Pericardium fibroblast (primary cell): ENCODE results near the gene DAND5. TPM values are rescaled to one million over a fixed set of nuclear protein-coding genes. Genes with fewer than 3 reads are reported as not detected.

Experiments
- total RNA-seq: library from RNA; depleted of rRNA; stranded (reverse); fragments of >200 nt; gene quantifications from 2 replicates; pipeline ENCODE4 v1.2.3, GENCODE V29; 2015

The DAND5 gene, protein sequence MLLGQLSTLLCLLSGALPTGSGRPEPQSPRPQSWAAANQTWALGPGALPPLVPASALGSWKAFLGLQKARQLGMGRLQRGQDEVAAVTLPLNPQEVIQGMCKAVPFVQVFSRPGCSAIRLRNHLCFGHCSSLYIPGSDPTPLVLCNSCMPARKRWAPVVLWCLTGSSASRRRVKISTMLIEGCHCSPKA
- not detected in 2 replicates for total RNA-seq

DNA sequence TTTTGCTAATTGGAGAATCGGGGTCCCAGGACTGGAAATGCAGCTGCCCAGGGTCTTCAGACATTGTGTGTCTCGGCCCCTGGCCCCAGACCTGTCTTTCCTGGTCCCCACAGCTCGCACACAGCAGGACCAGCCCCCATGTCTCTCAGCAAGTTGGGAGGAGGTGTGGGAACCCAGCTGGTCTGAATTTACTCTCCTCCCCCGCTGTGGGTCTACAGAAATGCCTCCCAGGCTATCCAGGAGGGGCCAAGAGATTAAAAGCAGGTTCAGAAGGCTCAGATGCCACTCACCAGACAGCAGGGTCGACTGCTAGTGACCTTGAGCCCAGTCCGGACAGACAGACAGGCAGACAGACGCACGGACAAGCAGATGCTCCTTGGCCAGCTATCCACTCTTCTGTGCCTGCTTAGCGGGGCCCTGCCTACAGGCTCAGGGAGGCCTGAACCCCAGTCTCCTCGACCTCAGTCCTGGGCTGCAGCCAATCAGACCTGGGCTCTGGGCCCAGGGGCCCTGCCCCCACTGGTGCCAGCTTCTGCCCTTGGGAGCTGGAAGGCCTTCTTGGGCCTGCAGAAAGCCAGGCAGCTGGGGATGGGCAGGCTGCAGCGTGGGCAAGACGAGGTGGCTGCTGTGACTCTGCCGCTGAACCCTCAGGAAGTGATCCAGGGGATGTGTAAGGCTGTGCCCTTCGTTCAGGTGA, at the start of gene DAND5:
Gene DAND5, plus strand, starts transcription at position 285 of the 697 bp plus-strand sequence. Its CDS starts 85 bp downstream, at position 370.

DNA sequence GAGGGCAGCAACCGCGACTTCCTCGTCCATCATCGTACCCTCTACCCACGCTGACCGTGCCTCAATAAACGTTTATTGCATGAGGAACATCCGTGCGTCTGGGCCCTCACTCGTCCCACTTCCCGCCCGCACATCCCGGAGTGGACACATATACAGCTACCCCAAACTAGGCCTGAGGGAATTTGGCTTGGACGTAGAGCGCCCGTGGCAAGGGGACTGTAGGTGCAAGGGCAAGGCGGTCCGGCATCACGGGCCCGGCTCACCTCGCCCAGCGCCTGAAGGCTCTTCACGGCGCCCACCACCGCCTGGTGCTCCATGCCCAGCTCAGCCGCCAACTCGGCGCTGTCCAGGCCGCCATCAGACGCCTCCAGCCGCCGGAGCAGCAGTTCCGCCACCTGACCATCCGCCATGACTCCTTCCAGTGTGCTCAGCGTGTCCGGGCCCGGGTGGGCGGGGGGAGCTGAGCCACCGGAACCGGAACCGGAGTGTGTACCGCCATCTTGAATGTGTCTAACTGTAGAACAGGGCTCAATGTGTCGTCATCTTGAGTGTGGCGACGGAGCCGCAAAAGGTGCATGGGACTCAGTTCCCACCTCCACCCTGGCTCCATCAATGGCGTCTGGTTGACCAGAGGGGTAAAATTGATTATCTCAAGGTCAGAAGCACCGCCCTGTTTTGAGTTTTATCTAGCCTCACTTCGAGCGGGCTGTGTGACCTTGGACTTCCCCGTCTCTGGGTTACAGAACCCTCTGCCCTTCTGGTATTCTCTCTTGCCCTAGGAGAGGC, 35.9 kb upstream of the DAND5 start, which contains the start of gene FARSA:
Gene FARSA, minus strand, starts transcription at position 425 of the 786 bp plus-strand sequence. Its CDS starts 15 bp downstream, at position 410.

DNA sequence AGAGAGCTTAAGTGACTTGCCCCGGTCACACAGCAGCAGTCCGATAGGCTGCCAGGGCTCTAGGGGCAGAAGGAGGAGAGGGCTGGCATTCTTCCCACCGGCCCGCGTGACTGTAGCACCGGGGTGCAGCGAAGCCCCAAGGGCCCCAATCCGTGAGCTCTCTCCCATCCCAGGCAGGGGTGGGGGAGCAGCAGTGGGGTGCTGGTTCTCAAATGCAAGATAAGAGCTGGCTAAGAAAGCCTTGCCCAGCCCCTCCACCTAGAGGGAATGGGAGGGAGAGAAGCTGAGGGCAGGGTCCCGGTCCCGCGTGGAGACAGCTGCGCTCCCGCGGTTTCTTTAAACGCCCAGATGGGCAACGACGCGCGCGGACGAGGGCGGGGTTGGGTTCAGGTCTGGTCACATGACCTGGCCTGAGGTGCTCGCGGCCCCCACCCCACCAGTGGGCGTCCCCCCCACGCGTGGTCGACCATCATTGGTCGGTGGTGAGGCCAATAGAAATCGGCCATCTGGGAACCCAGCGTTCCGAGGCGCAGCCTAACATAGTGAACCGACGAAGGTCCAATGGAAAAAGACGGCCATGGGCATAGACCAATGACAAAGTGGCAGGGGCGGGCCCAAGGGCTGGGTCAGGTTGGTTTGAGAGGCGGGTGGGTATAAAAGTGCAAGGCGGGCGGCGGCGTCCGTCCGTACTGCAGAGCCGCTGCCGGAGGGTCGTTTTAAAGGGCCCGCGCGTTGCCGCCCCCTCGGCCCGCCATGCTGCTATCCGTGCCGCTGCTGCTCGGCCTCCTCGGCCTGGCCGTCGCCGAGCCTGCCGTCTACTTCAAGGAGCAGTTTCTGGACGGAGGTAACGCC, 31.2 kb upstream of the DAND5 start, which contains the start of gene CALR:
Gene CALR, plus strand, starts transcription at position 683 of the 852 bp plus-strand sequence. Its CDS starts 71 bp downstream, at position 754.

DNA sequence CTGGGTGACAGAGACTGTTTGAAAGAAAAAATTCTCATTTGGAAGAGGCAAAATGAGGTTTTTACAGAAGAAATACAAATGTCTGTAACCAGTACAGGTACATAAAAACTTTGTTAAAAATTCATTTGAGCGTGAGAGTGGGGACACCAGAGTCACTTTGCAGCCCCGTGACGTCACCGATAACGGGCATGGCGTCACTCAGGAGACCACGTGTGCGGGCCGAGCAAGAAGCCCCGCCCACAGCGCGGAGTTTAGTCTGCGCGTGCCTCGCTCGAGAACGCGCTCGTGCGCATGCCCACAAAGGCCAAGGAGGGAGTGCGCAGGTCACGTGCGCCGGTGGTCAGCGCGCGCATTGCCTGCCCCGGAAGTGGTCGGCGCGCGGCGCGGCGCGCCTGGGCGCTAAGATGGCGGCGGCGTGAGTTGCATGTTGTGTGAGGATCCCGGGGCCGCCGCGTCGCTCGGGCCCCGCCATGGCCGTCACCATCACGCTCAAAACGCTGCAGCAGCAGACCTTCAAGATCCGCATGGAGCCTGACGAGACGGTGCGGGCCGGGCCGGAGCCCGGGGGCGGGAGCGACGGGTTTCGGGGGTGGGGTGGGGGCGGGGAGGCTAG, 23.8 kb upstream of the DAND5 start, which contains the start of gene RAD23A:
Gene RAD23A, plus strand, starts transcription at position 384 of the 613 bp plus-strand sequence. Its CDS starts 87 bp downstream, at position 471.

DNA sequence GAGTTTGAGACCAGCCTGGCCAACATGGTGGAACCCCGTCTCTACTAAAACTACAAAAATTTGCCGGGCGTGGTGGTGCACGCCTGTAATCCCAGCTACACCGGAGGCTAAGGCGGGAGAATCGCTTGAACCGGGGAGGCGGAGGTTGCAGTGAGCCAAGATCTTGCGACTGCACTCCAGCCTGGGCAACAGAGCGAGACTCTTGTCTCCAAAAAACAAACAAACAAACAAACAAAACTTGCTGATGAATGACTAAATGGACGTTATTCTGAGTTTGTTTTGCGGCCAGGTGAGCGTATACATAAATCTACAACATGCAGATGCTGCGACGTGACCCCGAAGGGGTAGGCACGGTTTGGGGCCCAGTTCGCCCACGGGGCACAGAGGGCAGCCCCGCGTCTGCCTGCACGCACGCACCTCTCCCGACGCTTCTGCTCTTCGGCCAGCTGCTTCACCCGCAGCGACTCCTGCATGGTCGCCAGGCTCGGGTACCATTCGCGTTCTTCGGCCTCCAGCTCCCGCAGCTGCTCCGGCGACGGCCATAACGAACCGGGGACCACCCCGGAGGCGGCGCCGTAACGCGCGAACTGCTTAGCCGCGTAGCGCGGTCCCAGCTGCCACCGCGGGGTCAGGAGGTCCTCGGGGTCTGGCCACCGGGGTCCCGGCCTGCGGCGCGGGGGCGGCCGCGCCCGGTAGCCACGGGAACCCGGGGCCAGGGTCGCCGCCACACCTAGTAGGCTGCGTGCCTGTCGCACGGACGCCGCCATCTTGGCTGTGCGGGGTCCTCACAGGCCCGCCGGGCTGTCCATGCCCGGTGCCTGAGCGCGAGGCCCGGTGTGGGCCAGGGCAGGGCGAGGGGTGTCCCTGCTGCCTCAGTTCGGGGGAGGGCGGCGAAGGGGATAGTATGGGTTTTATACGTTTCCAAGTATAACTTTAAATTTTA, 12.7 kb upstream of the DAND5 start, which contains the start of gene GADD45GIP1:
Gene GADD45GIP1, minus strand, starts transcription at position 778 of the 943 bp plus-strand sequence. Its CDS starts 11 bp downstream, at position 767.

DNA sequence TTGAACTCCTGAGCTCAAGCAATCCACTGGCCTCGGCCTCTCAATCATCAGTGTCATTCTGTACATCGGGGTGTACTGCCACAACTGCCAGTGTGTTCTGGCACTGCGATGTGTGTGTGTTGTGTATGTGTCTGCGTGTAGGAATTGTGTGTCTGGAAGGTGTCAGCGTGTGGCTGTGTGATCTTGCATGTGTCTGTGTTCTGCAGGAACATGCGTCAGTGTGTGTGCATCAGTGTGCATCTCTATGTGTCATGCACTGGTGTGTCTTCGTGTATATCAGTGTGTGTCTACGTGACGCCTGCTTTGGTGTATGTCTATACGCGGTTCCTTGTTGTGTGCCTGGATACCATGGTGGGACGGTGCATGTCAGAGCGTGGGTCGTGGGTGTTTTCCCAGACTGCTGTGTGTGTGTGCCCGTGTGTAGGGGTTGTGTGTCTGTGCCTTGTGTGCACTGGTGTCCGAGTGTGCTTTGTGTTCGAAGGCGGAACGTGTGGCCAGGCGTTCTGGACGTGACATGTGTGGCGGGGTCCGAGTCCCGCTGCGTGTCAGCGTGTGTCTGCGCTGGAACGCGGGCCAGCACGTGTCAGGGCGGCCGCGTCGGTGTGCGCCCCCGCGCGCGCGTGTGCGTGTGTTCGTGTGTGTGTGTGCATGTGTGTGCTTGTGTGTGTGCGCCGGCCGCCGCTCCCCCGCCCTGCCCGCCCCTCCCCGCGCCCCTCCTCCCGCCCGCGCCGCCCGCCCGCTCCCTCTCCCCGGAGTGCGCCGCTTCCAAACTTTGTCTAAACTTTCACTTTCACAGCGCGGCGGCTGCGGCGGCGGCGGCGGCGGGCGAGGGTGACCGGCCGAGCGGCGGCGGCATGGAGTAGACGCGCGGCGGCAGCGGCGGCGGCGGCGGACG, 25.6 kb downstream of the DAND5 start, which contains the start of gene NFIX:
Gene NFIX, plus strand, starts transcription at position 775 of the 895 bp plus-strand sequence. CDS start 363 bp downstream, outside the sequence.

Other genes starting within 250 kb of the DAND5 start
- gene TNPO2, start 245.6 kb upstream of the DAND5 start, total RNA-seq, result 19.6 and 32.4 TPM in 2 replicates
- gene TRIR, start 234.9 kb upstream of the DAND5 start, total RNA-seq, result 401 and 414 TPM in 2 replicates
- 56.9 and 70.8 TPM in 2 replicates for gene GET3, start 232.1 kb upstream of the DAND5 start, total RNA-seq
- under 0.01 TPM in 1 of 2 replicates, not detected in the other for gene BEST2, start 217.8 kb upstream of the DAND5 start, total RNA-seq
- 11.7 and 16.1 TPM in 2 replicates for gene HOOK2, start 194.0 kb upstream of the DAND5 start, total RNA-seq
- gene JUNB, start 178.1 kb upstream of the DAND5 start, total RNA-seq, result 334 and 352 TPM in 2 replicates
- 184 and 198 TPM in 2 replicates for gene PRDX2, start 167.8 kb upstream of the DAND5 start, total RNA-seq
- not detected in 2 replicates for gene THSD8, start 167.5 kb upstream of the DAND5 start, total RNA-seq
- gene RNASEH2A, start 163.0 kb upstream of the DAND5 start, total RNA-seq, result 7.7 and 9.2 TPM in 2 replicates
- gene RTBDN, start 135.0 kb upstream of the DAND5 start, total RNA-seq, result 0.43 TPM in 1 of 2 replicates, not detected in the other
- 0.12 and 1.0 TPM in 2 replicates for gene MAST1, start 131.1 kb upstream of the DAND5 start, total RNA-seq
- gene DNASE2, start 88.1 kb upstream of the DAND5 start, total RNA-seq, result 42.4 and 52.9 TPM in 2 replicates
- gene KLF1, start 82.4 kb upstream of the DAND5 start, total RNA-seq, result not detected in 2 replicates
- 21.3 and 30.9 TPM in 2 replicates for gene GCDH, start 78.4 kb upstream of the DAND5 start, total RNA-seq
- gene SYCE2, start 50.3 kb upstream of the DAND5 start, total RNA-seq, result not detected in 2 replicates
- 42.8 and 50.0 TPM in 2 replicates for gene FARSA, start 35.9 kb upstream of the DAND5 start, total RNA-seq
- 809 and 1,214 TPM in 2 replicates for gene CALR, start 31.0 kb upstream of the DAND5 start, total RNA-seq
- 60.3 and 70.8 TPM in 2 replicates for gene RAD23A, start 23.7 kb upstream of the DAND5 start, total RNA-seq
- 47.1 and 57.1 TPM in 2 replicates for gene GADD45GIP1, start 12.4 kb upstream of the DAND5 start, total RNA-seq
- 60.2 and 89.2 TPM in 2 replicates for gene NFIX, start 25.9 kb downstream of the DAND5 start, total RNA-seq
- 5.8 and 6.1 TPM in 2 replicates for gene LYL1, start 133.3 kb downstream of the DAND5 start, total RNA-seq
- 23.3 and 38.0 TPM in 2 replicates for gene TRMT1, start 147.2 kb downstream of the DAND5 start, total RNA-seq
- gene NACC1, start 148.7 kb downstream of the DAND5 start, total RNA-seq, result 37.4 and 49.7 TPM in 2 replicates
- 54.9 and 59.7 TPM in 2 replicates for gene STX10, start 180.8 kb downstream of the DAND5 start, total RNA-seq
- gene IER2, start 180.8 kb downstream of the DAND5 start, total RNA-seq, result 107 and 135 TPM in 2 replicates